H9 (cell line): ENCODE results near the gene NFE2. TPM values are rescaled to one million over a fixed set of nuclear protein-coding genes. Genes with fewer than 3 reads are reported as not detected.

Experiments used
- DNase-seq: peaks from one replicate; pipeline ENCODE4 v3.0.0-alpha.2; 2017
- H2AFZ ChIP-seq: one replicate; pipeline ENCODE4 v1.6.1; 2013; ENCODE audit warnings: mild to moderate bottlenecking, low read length, control low read depth, moderate library complexity
- H2AK5ac ChIP-seq: 2 replicates; pipeline ENCODE4 v1.6.1; 2013; ENCODE audit warnings: low read length, control low read depth, mixed read lengths; ENCODE audit not compliant: insufficient read length
- H2BK120ac ChIP-seq: one replicate; pipeline ENCODE4 v1.6.1; 2013; ENCODE audit warnings: low read depth, mild to moderate bottlenecking, low read length, control low read depth, inconsistent platforms; ENCODE audit not compliant: poor library complexity, severe bottlenecking
- H2BK12ac ChIP-seq: 2 replicates; pipeline ENCODE4 v1.6.1; 2013; ENCODE audit warnings: low read length, control low read depth, mixed read lengths, low read depth; ENCODE audit not compliant: insufficient read length
- H2BK15ac ChIP-seq: 2 replicates; pipeline ENCODE4 v1.6.1; 2013; ENCODE audit warnings: low read depth, low read length, control low read depth
- H2BK20ac ChIP-seq: one replicate; pipeline ENCODE4 v1.6.1; 2013; ENCODE audit warnings: low read depth, mild to moderate bottlenecking, low read length, control low read depth, inconsistent platforms; ENCODE audit not compliant: poor library complexity, severe bottlenecking
- H2BK5ac ChIP-seq: 2 replicates; pipeline ENCODE4 v1.6.1; 2013; ENCODE audit warnings: low read length, control low read depth, mixed read lengths; ENCODE audit not compliant: insufficient read length
- H3K14ac ChIP-seq: 2 replicates; pipeline ENCODE4 v1.6.1; 2013; ENCODE audit warnings: low read length, control low read depth; ENCODE audit not compliant: insufficient read depth
- H3K18ac ChIP-seq: 2 replicates; pipeline ENCODE4 v1.6.1; 2013; ENCODE audit warnings: low read depth, mild to moderate bottlenecking, mixed read lengths, low read length, control low read depth; ENCODE audit not compliant: insufficient read length
- H3K23ac ChIP-seq: 2 replicates; pipeline ENCODE4 v1.6.1; 2013; ENCODE audit warnings: low read length, control low read depth, mixed read lengths, low read depth; ENCODE audit not compliant: insufficient read length
- H3K23me2 ChIP-seq: 2 replicates; pipeline ENCODE4 v1.6.1; 2013; ENCODE audit warnings: low read depth, mild to moderate bottlenecking, mixed read lengths, low read length, control low read depth; ENCODE audit not compliant: insufficient read length, poor library complexity, severe bottlenecking
- H3K27ac ChIP-seq: 2 replicates; pipeline ENCODE4 v1.5.1; 2013; ENCODE audit warnings: low read length, control low read depth, mixed read lengths, low read depth; ENCODE audit not compliant: insufficient read length
- H3K27me3 ChIP-seq: 2 replicates; pipeline ENCODE4 v1.6.1; 2013; ENCODE audit warnings: low read length, control low read depth, inconsistent platforms; ENCODE audit not compliant: insufficient read depth
- H3K4ac ChIP-seq: 2 replicates; pipeline ENCODE4 v1.6.1; 2013; ENCODE audit warnings: low read depth, mild to moderate bottlenecking, control low read depth, inconsistent platforms, low read length, moderate library complexity
- H3K4me1 ChIP-seq: 2 replicates; pipeline ENCODE4 v1.6.1; 2013; ENCODE audit warnings: low read length, control low read depth, inconsistent platforms; ENCODE audit not compliant: insufficient read depth
- H3K4me2 ChIP-seq: 2 replicates; pipeline ENCODE4 v1.6.1; 2013; ENCODE audit warnings: low read length, control low read depth, mixed read lengths; ENCODE audit not compliant: insufficient read length, insufficient read depth
- H3K56ac ChIP-seq: 2 replicates; pipeline ENCODE4 v1.6.1; 2013; ENCODE audit warnings: low read depth, mild to moderate bottlenecking, mixed read lengths, low read length, control low read depth; ENCODE audit not compliant: insufficient read length
- H3K79me1 ChIP-seq: 2 replicates; pipeline ENCODE4 v1.6.1; 2013; ENCODE audit warnings: low read depth, mild to moderate bottlenecking, moderate library complexity, low read length, control low read depth, inconsistent platforms; ENCODE audit not compliant: insufficient read depth, poor library complexity, severe bottlenecking
- H3K79me2 ChIP-seq: 2 replicates; pipeline ENCODE4 v1.6.1; 2013; ENCODE audit warnings: low read length, control low read depth, inconsistent platforms; ENCODE audit not compliant: insufficient read depth
- H3K9ac ChIP-seq: 2 replicates; pipeline ENCODE4 v1.6.1; 2013; ENCODE audit warnings: low read length, control low read depth, mixed read lengths; ENCODE audit not compliant: insufficient read length; ENCODE audit errors: extremely low read depth
- H3K9me3 ChIP-seq: one replicate; pipeline ENCODE4 v1.6.1; 2013; ENCODE audit warnings: low read depth, low read length, inconsistent platforms; ENCODE audit not compliant: control insufficient read depth
- H3T11ph ChIP-seq: one replicate; pipeline ENCODE4 v1.6.1; 2013; ENCODE audit warnings: mild to moderate bottlenecking, low read length, control low read depth, inconsistent platforms
- H4K20me1 ChIP-seq: one replicate; pipeline ENCODE4 v1.6.1; 2013; ENCODE audit not compliant: control insufficient read depth, insufficient read length, insufficient read depth
- H4K5ac ChIP-seq: 2 replicates; pipeline ENCODE4 v1.6.1; 2013; ENCODE audit warnings: low read depth, mild to moderate bottlenecking, mixed read lengths, low read length, control low read depth; ENCODE audit not compliant: insufficient read length
- H4K8ac ChIP-seq: replicated peaks from 2 replicates; pipeline ENCODE4 v1.6.1; 2013; ENCODE audit warnings: low read length, control low read depth, mixed read lengths, low read depth; ENCODE audit not compliant: insufficient read length
- H4K91ac ChIP-seq: 2 replicates; pipeline ENCODE4 v1.6.1; 2013; ENCODE audit warnings: low read depth, mild to moderate bottlenecking, moderate library complexity, mixed read lengths, low read length, control low read depth; ENCODE audit not compliant: insufficient read length
- H3K27ac Mint-ChIP-seq, 3 experiments: 2 replicates in 2 of 3; 3 replicates in 1 of 3; pipeline ENCODE4 v1.8.0; 2020 to 2021; ENCODE audit warnings: mixed read lengths in 3 of 3, mild to moderate bottlenecking in 1 of 3, moderate library complexity in 1 of 3
- H3K27me3 Mint-ChIP-seq: 2 replicates; pipeline ENCODE4 v1.8.0; 2021; ENCODE audit warnings: low read depth, mild to moderate bottlenecking, moderate library complexity, mixed read lengths
- H3K36me3 Mint-ChIP-seq, 3 experiments: 2 replicates in 2 of 3; 3 replicates in 1 of 3; pipeline ENCODE4 v1.8.0; 2020 to 2021; ENCODE audit warnings: low read depth in 3 of 3, mixed read lengths in 3 of 3; ENCODE audit not compliant: insufficient read depth in 1 of 3
- H3K4me1 Mint-ChIP-seq, 2 experiments: 2 replicates each; pipeline ENCODE4 v1.8.0; 2020; ENCODE audit warnings: mixed read lengths in 2 of 2
- H3K4me3 Mint-ChIP-seq, 2 experiments: 2 replicates in 1 of 2; 3 replicates in 1 of 2; pipeline ENCODE4 v1.8.0; 2020 to 2021; ENCODE audit warnings: mild to moderate bottlenecking in 2 of 2, mixed read lengths in 2 of 2, moderate library complexity in 1 of 2
- H3K9me3 Mint-ChIP-seq, 2 experiments: 2 replicates in 1 of 2; 3 replicates in 1 of 2; pipeline ENCODE4 v1.8.0; 2020; ENCODE audit warnings: mild to moderate bottlenecking in 2 of 2, mixed read lengths in 2 of 2, moderate library complexity in 1 of 2
- total RNA-seq: library from RNA; stranded (reverse); gene quantifications from 2 replicates; pipeline ENCODE4 v1.2.1, GENCODE V29; 2021
- TF ChIP-seq, protein P1 (sequence below): fragments of 200-600 bp; sonication (generic); conservative IDR thresholded peaks from 3 replicates; pipeline ENCODE4 v1.8.0; 2021; ENCODE audit warnings: antibody characterized with exemption, mild to moderate bottlenecking

Gene NFE2
- total RNA-seq, 1 experiment from 2014 or later = 1.2 TPM

DNA sequence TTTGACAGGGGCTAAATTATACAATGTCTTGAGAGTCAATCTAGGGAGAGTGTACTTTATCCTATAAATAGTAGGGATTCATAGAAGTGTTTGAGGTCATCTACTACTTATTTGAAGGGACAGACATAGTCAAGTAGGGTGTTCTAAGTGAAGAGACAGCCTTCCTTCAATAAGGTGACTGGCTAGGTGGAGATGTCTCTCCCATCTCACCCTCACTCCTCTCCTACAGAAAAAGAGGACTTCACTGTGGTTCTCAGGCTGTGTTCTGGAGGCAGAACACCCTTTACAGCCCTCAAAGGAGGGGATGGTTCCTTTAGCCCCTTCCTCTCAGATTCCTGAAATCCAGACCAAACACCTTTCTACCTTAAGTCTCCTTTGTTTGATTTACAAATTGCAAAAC lies 2.8 kb upstream of the NFE2 start:
- Histone ChIP-seq H3T11ph (no peak overlapping the region), H3K56ac (no peak overlapping the region), H2AFZ (no peak overlapping the region), H2BK5ac (no peak overlapping the region), H3K4ac (no peak overlapping the region), H3K9ac (no peak overlapping the region), H3K18ac (no peak overlapping the region), H3K9me3 (no peaks in the 10 kb centered on the region), H4K5ac (no peak overlapping the region), H2BK15ac (no peak overlapping the region), H3K4me2 (no peak overlapping the region), H3K79me2 (no peaks in the 10 kb centered on the region), H3K23me2 (peaks cover 6% of the 10 kb centered on the region), H3K27ac (no peak overlapping the region), H3K23ac (no peak overlapping the region), H4K91ac (no peak overlapping the region), H3K79me1 (no peaks in the 10 kb centered on the region), H2BK12ac (no peak overlapping the region), H3K14ac (no peak overlapping the region), H4K20me1 (no peaks in the 10 kb centered on the region), H4K8ac (no peak overlapping the region), H2AK5ac (no peak overlapping the region), H2BK120ac (no peak overlapping the region), H3K27me3 (peaks cover 7% of the 10 kb centered on the region; the same call in 1 of the 2 replicates), H2BK20ac (no peak overlapping the region), H3K4me1 (peaks cover 11% of the 10 kb centered on the region; the same call in 1 of the 2 replicates)
- DNase-seq = no peak
- H3K4me3 Mint-ChIP-seq = no peak overlapping the region
- no peaks in the 10 kb centered on the region for H3K36me3 Mint-ChIP-seq
- H3K9me3 Mint-ChIP-seq = no peaks in the 10 kb centered on the region
- H3K4me1 Mint-ChIP-seq = peaks cover 58 to 65% of the 10 kb centered on the region in 2 experiments
- TF ChIP-seq, protein P1, sequence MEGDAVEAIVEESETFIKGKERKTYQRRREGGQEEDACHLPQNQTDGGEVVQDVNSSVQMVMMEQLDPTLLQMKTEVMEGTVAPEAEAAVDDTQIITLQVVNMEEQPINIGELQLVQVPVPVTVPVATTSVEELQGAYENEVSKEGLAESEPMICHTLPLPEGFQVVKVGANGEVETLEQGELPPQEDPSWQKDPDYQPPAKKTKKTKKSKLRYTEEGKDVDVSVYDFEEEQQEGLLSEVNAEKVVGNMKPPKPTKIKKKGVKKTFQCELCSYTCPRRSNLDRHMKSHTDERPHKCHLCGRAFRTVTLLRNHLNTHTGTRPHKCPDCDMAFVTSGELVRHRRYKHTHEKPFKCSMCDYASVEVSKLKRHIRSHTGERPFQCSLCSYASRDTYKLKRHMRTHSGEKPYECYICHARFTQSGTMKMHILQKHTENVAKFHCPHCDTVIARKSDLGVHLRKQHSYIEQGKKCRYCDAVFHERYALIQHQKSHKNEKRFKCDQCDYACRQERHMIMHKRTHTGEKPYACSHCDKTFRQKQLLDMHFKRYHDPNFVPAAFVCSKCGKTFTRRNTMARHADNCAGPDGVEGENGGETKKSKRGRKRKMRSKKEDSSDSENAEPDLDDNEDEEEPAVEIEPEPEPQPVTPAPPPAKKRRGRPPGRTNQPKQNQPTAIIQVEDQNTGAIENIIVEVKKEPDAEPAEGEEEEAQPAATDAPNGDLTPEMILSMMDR = no peak
- peaks cover 31% of the 10 kb centered on the region for H3K27me3 Mint-ChIP-seq
- no peak overlapping the region; a peak in 1 of 7 replicates for H3K27ac Mint-ChIP-seq
